Transverse colon (tissue), 4 donors: ENCODE measurements around the gene NHS.

Source experiments
- CTCF ChIP-seq, 5 experiments: fragments of 200-600 bp in 3 of 5; fragments of 450-650 bp in 2 of 5; sonication (generic) in 3 of 5; IDR thresholded peaks; 1 replicate in 2 of 5; 2 replicates in 3 of 5; pipeline ENCODE4 v1.5.1; 2016 to 2017; ENCODE audit warnings: antibody characterized with exemption in 5 of 5, inconsistent platforms in 3 of 5, mild to moderate bottlenecking in 2 of 5, moderate library complexity in 1 of 5
- EP300 ChIP-seq: sonication (generic); formaldehyde crosslinking; IDR thresholded peaks from one replicate; pipeline ENCODE4 v1.6.1; 2017; ENCODE audit warnings: antibody characterized with exemption, low read depth
- POLR2A ChIP-seq: fragments of 450-650 bp; IDR thresholded peaks from one replicate; pipeline ENCODE4 v1.6.1; 2016; ENCODE audit warnings: antibody characterized with exemption, mild to moderate bottlenecking, moderate library complexity
- POLR2AphosphoS5 ChIP-seq, 3 donors: sonication (generic); formaldehyde crosslinking; IDR thresholded peaks; one replicate each; pipeline ENCODE4 v1.6.1; 2016; ENCODE audit warnings: antibody characterized with exemption in 3 of 3

DNA sequence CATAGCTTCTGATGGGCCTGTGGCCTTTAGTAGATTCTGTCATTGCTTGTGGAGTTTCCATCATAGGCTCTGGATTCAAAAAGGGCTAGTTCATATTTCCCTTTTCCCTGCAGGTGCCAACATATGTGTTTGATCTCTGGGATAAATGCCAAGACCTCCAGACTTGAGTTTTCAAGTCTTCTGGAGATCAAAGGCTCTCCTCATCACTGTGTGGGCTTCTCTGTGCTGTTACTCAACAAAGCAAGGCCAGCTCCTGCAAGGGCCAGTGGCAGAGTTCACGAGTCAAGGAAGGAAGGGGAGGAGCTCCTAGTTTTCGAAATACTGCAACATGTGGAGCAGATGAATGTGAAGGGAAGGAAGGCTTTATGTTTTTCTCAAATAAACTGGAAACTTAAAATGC is 299.6 kb downstream of the NHS start:
- TF ChIP-seq CTCF (IDR thresholded peaks at IDR 0.05) (no peak), POLR2AphosphoS5 (IDR thresholded peaks at IDR 0.05) (no peak), POLR2A (no peak), EP300 (no peak)
